HG03095 (cell line): ENCODE data around the gene ZNF124.

ENCODE experiments used
- ATAC-seq: cut with Tn5 transposase; IDR thresholded peaks from one replicate; pipeline ENCODE4 v1.9.1; 2021; ENCODE audit warnings: moderate library complexity; ENCODE audit not compliant: unreplicated experiment

Gene ZNF124

GRCh38 chr1:247114351-247115140, 57.3 kb downstream of the ZNF124 start:
- no peak for ATAC-seq

GRCh38 chr1:247113733-247114271, 58.0 kb downstream of the ZNF124 start:
- ATAC-seq, result no peak

GRCh38 chr1:247113094-247113497, 58.7 kb downstream of the ZNF124 start:
- no peak for ATAC-seq

- no peak for ATAC-seq
These were observed 59.4 kb downstream of the ZNF124 start for GRCh38 chr1:247112479-247112781.

GRCh38 chr1:247111700-247112478, 59.9 kb downstream of the ZNF124 start:
- ATAC-seq, result no peak

GRCh38 chr1:247111259-247111699, 60.5 kb downstream of the ZNF124 start:
- ATAC-seq, result no peak

GRCh38 chr1:247110627-247111258, 61.1 kb downstream of the ZNF124 start:
- no peak for ATAC-seq

GRCh38 chr1:247107694-247108093, 64.1 kb downstream of the ZNF124 start:
- no peak for ATAC-seq

GRCh38 chr1:247105966-247106365, 65.9 kb downstream of the ZNF124 start:
- ATAC-seq, result no peak
